Liver (tissue), 9 donors: ENCODE measurements around the gene PCTP. TPM values are rescaled to one million over a fixed set of nuclear protein-coding genes. Genes with fewer than 3 reads are reported as not detected.

Experiments used
- DNase-seq: peaks from one replicate; pipeline ENCODE4 v3.0.0-alpha.2; 2017; ENCODE audit warnings: low spot score
- H3K27ac ChIP-seq, 2 donors: one replicate each; pipeline ENCODE4 v1.7.0; 2013; ENCODE audit warnings: inconsistent platforms in 2 of 2, low read length in 2 of 2, control low read depth in 1 of 2, low read depth in 1 of 2, mild to moderate bottlenecking in 1 of 2
- H3K27me3 ChIP-seq, 4 donors: one replicate each; pipeline versions ENCODE4 v1.6.1 to v1.7.0; 2013; ENCODE audit warnings: low read length in 3 of 4, inconsistent platforms in 1 of 4, mild to moderate bottlenecking in 1 of 4, moderate library complexity in 1 of 4; ENCODE audit not compliant: control insufficient read depth in 4 of 4, insufficient read depth in 4 of 4
- H3K36me3 ChIP-seq, 4 donors: one replicate each; pipeline versions ENCODE4 v1.6.1 to v1.7.0; 2013; ENCODE audit warnings: low read length in 3 of 4, mild to moderate bottlenecking in 3 of 4, low read depth in 1 of 4, moderate library complexity in 1 of 4; ENCODE audit not compliant: control insufficient read depth in 4 of 4, insufficient read depth in 3 of 4
- H3K4me1 ChIP-seq, 4 donors: one replicate each; pipeline versions ENCODE4 v1.6.1 to v1.7.0; 2013; ENCODE audit warnings: low read length in 3 of 4, mild to moderate bottlenecking in 3 of 4, moderate library complexity in 1 of 4; ENCODE audit not compliant: control insufficient read depth in 4 of 4, insufficient read depth in 4 of 4
- H3K4me3 ChIP-seq, 3 donors: one replicate each; pipeline versions ENCODE4 v1.6.1 to v1.7.0; 2013; ENCODE audit warnings: low read length in 3 of 3, control low read depth in 1 of 3, low read depth in 1 of 3, mild to moderate bottlenecking in 1 of 3
- H3K9ac ChIP-seq, 2 donors: one replicate each; pipeline ENCODE4 v1.7.0; 2013; ENCODE audit warnings: low read length in 2 of 2, mild to moderate bottlenecking in 2 of 2, moderate library complexity in 2 of 2, control low read depth in 1 of 2, low read depth in 1 of 2
- H3K9me3 ChIP-seq, 4 donors: one replicate each; pipeline versions ENCODE4 v1.6.1 to v1.7.0; 2013; ENCODE audit warnings: low read length in 3 of 4; ENCODE audit not compliant: control insufficient read depth in 4 of 4
- FOXA1 ChIP-seq: IDR thresholded peaks from 2 replicates; pipeline ENCODE4 v1.6.1; 2016; ENCODE audit warnings: antibody characterized with exemption
- FOXA2 ChIP-seq: IDR thresholded peaks from 2 replicates; pipeline ENCODE4 v1.6.1; 2016; ENCODE audit warnings: antibody characterized with exemption
- HNF4A ChIP-seq, 2 donors: conservative IDR thresholded peaks; 2 replicates each; pipeline ENCODE4 v1.6.1; 2016; ENCODE audit warnings: antibody characterized with exemption in 2 of 2, mild to moderate bottlenecking in 2 of 2
- HNF4G ChIP-seq: IDR thresholded peaks from 2 replicates; pipeline ENCODE4 v1.6.1; 2016; ENCODE audit warnings: antibody characterized with exemption
- NR2F2 ChIP-seq: IDR thresholded peaks from 2 replicates; pipeline ENCODE4 v1.6.1; 2016; ENCODE audit warnings: antibody characterized with exemption
- RXRA ChIP-seq, 2 donors: IDR thresholded peaks; 2 replicates each; pipeline ENCODE4 v1.6.1; 2017 to 2018; ENCODE audit warnings: antibody characterized with exemption in 2 of 2, mild to moderate bottlenecking in 1 of 2
- SP1 ChIP-seq: IDR thresholded peaks from 2 replicates; pipeline ENCODE4 v1.6.1; 2018; ENCODE audit warnings: antibody characterized with exemption, mild to moderate bottlenecking
- YY1 ChIP-seq: IDR thresholded peaks from 2 replicates; pipeline ENCODE4 v1.6.1; 2016; ENCODE audit warnings: antibody characterized with exemption, mild to moderate bottlenecking
- WGBS: extraction: QIAGEN DNeasy Blood & Tissue Kit; methylation state at CpG from one replicate; pipeline ENCODE4 v1.1.7; 2013; 5-methylcytosine and 5-hydroxymethylcytosine counted together
- polyA plus RNA-seq, 2 donors: library from polyadenylated mRNA; stranded (reverse) in 1 of 2; unstranded in 1 of 2; fragments of 200-250 nt in 1 of 2; fragments of >200 nt in 1 of 2; fragmentation: Nextera tagmentation in 1 of 2; extraction: Ambion mirVana in 1 of 2; gene quantifications; one replicate each; pipeline versions ENCODE4 v1.2.1 to v1.2.3, GENCODE V29; 2013 to 2015
- total RNA-seq, 2 donors: library from RNA; depleted of rRNA; stranded (reverse); fragments of >200 nt; gene quantifications; one replicate each; pipeline ENCODE4 v1.2.3, GENCODE V29; 2014
- TF ChIP-seq, protein P1 (sequence below): IDR thresholded peaks from 2 replicates; pipeline ENCODE4 v1.6.1; 2016; ENCODE audit warnings: antibody characterized with exemption
- TF ChIP-seq, protein P2 (sequence below): IDR thresholded peaks from 2 replicates; pipeline ENCODE4 v1.6.1; 2016; ENCODE audit warnings: antibody characterized with exemption, mild to moderate bottlenecking
- TF ChIP-seq, protein P3 (sequence below): IDR thresholded peaks from 2 replicates; pipeline ENCODE4 v1.6.1; 2016; ENCODE audit warnings: antibody characterized with exemption
- donor health status: healthy.
- donor health status: healthy.
- donor health status: healthy.
- donor health status: healthy.
- donor health status: healthy.

Gene PCTP
- total and polyA plus RNA-seq, 4 donors = 25.0 to 79.0 (median 55.8) TPM

DNA sequence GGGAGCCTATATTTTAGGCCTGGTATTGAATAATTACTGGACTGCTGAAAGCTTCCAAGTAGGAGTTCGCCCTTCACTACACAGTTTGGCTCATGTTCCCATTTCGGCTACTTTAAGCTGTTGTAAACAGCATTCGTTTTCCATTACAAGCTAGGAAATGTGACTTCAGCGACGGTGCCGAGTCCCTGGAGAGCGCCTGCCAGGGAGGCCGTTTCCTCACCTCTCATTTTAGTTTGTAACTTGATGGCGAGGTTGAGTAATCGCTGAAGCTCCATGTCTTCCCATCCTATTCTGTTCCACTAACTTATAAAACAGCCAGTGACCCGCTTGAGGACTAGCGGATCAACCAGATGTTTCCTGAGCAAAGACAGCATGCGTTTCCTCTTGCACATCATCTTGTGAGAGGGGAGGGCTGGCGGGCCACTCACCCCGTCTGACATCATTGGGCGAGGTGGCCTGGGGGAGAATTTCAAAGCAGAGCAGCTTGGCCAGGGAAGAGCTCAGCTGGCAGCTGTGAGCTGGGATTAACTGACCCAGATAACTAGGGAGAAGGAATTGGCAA lies 32.9 kb downstream of the PCTP start:
- no peaks in the 10 kb centered on the region for H3K27me3 ChIP-seq
- no peaks in the 10 kb centered on the region for H3K36me3 ChIP-seq
- no peak overlapping the region for H3K27ac ChIP-seq
- H3K4me3 ChIP-seq = no peak overlapping the region
- WGBS = 75% methylated on average over 16 of the region's 16 CpGs
- H3K4me1 ChIP-seq = no peaks in the 10 kb centered on the region
- TF ChIP-seq RXRA (IDR thresholded peaks at IDR 0.05) = peak in 1 of 2 donors; percentile 8
- TF ChIP-seq NR2F2 = peak; percentile 20
- peak; percentile 28 for TF ChIP-seq SP1
- TF ChIP-seq, protein P1, sequence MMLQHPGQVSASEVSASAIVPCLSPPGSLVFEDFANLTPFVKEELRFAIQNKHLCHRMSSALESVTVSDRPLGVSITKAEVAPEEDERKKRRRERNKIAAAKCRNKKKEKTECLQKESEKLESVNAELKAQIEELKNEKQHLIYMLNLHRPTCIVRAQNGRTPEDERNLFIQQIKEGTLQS = no peak
- TF ChIP-seq, protein P2, sequence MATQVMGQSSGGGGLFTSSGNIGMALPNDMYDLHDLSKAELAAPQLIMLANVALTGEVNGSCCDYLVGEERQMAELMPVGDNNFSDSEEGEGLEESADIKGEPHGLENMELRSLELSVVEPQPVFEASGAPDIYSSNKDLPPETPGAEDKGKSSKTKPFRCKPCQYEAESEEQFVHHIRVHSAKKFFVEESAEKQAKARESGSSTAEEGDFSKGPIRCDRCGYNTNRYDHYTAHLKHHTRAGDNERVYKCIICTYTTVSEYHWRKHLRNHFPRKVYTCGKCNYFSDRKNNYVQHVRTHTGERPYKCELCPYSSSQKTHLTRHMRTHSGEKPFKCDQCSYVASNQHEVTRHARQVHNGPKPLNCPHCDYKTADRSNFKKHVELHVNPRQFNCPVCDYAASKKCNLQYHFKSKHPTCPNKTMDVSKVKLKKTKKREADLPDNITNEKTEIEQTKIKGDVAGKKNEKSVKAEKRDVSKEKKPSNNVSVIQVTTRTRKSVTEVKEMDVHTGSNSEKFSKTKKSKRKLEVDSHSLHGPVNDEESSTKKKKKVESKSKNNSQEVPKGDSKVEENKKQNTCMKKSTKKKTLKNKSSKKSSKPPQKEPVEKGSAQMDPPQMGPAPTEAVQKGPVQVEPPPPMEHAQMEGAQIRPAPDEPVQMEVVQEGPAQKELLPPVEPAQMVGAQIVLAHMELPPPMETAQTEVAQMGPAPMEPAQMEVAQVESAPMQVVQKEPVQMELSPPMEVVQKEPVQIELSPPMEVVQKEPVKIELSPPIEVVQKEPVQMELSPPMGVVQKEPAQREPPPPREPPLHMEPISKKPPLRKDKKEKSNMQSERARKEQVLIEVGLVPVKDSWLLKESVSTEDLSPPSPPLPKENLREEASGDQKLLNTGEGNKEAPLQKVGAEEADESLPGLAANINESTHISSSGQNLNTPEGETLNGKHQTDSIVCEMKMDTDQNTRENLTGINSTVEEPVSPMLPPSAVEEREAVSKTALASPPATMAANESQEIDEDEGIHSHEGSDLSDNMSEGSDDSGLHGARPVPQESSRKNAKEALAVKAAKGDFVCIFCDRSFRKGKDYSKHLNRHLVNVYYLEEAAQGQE = no peak
- TF ChIP-seq HNF4G = no peak
- TF ChIP-seq FOXA2 = no peak
- H3K9me3 ChIP-seq = no peaks in the 10 kb centered on the region
- no peak for DNase-seq
- no peak overlapping the region for H3K9ac ChIP-seq

DNA sequence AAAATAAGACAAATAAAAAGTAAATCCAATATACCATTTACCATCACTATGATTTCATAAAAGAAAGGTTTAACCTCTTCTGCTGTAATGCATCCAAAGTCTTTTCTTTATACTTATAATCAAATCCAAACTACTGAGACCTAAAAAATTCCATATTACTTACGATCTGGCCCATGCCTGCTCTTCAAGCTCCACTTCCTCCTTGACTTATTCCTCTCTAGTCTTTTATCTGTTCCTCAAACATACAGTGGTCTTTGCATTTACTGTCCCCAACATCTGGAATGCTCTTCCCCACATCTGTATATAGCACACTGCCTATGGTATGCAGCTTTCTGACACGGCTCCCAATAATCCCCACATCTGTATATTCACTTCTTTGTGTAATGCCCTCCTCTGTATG lies 33.8 kb downstream of the PCTP start:
- H3K4me3 ChIP-seq = no peak overlapping the region
- no peaks in the 10 kb centered on the region for H3K27me3 ChIP-seq
- TF ChIP-seq FOXA1 = no peak
- no peak for TF ChIP-seq YY1
- no peak for TF ChIP-seq HNF4G
- TF ChIP-seq RXRA (IDR thresholded peaks at IDR 0.05) = no peak
- no peaks in the 10 kb centered on the region for H3K36me3 ChIP-seq
- WGBS = 52% methylated on average over 2 of the region's 2 CpGs
- H3K9me3 ChIP-seq = no peaks in the 10 kb centered on the region
- H3K9ac ChIP-seq = no peak overlapping the region
- no peaks in the 10 kb centered on the region for H3K4me1 ChIP-seq
- no peak for DNase-seq
- no peak overlapping the region for H3K27ac ChIP-seq

DNA sequence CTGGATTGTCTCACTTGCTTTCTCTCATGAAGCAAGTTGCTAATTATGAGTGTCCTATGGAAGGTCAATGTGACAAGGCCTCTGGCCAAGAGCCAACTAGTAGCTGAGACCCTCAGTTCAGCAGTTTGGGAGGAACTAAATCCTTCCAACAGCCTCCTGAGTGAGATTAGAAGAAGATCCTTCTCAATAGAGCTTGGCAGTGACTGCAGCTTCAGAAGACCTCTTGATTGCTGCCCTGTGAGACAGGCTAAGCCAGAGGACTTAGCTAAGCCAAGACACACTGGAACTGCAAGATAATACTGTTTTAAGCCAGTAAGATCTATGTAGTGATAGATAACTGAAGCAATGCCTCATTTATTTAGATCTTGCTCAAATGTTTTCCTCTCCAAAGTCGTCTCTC lies 34.3 kb downstream of the PCTP start:
- no peaks in the 10 kb centered on the region for H3K27me3 ChIP-seq
- no peak overlapping the region for H3K27ac ChIP-seq

More for the DNA sequence above, 34.3 kb downstream of the PCTP start:
- no peak for DNase-seq
- H3K4me3 ChIP-seq = no peak overlapping the region
- 91% methylated on average over 1 of the region's 1 CpG for WGBS
- H3K36me3 ChIP-seq = no peaks in the 10 kb centered on the region
- H3K9ac ChIP-seq = no peak overlapping the region
- H3K4me1 ChIP-seq = no peaks in the 10 kb centered on the region
- no peaks in the 10 kb centered on the region for H3K9me3 ChIP-seq
- TF ChIP-seq, protein P3, sequence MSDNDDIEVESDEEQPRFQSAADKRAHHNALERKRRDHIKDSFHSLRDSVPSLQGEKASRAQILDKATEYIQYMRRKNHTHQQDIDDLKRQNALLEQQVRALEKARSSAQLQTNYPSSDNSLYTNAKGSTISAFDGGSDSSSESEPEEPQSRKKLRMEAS = no peak
- no peak for TF ChIP-seq FOXA2
- no peak for TF ChIP-seq HNF4A (conservative IDR thresholded peaks at IDR 0.05)
